HEK293 (cell line): ENCODE data around the gene CCDC117.

Source experiments
- CTCF ChIA-PET: fragments of 350-600 bp; formaldehyde crosslinking; extraction: SDS; loops from one replicate; lab custom pipeline; 2021; ENCODE audit warnings: antibody characterized with exemption; lab: Yijun Ruan, JAX
- POLR2A ChIA-PET: fragments of 300-600 bp; formaldehyde crosslinking; extraction: SDS; loops from one replicate; lab custom pipeline; 2020; ENCODE audit warnings: antibody characterized with exemption, inconsistent platforms; lab: Yijun Ruan, JAX
- H3K27ac ChIP-seq: fragments of 200-500 bp; sonication (Bioruptor generic); 2 replicates; pipeline ENCODE4 v1.5.1; 2014; ENCODE audit warnings: low read depth, low read length, control low read depth, inconsistent platforms; ENCODE audit errors: extremely low read depth
- H3K36me3 ChIP-seq, 2 experiments: fragments of 200-500 bp in 1 of 2; sonication (Bioruptor generic) in 1 of 2; 1 replicate in 1 of 2; 2 replicates in 1 of 2; pipeline ENCODE4 v1.5.1; 2014 to 2017; ENCODE audit warnings: inconsistent platforms in 2 of 2, low read length in 2 of 2; ENCODE audit not compliant: control insufficient read depth in 2 of 2, insufficient read depth in 1 of 2
- H3K4me1 ChIP-seq: fragments of 200-500 bp; sonication (Bioruptor generic); 2 replicates; pipeline ENCODE4 v1.5.1; 2014; ENCODE audit warnings: mild to moderate bottlenecking, low read length, inconsistent platforms; ENCODE audit not compliant: control insufficient read depth, insufficient read depth
- H3K4me3 ChIP-seq: 2 replicates; pipeline ENCODE4 v1.5.1; 2011; ENCODE audit warnings: low read depth, mild to moderate bottlenecking, control low read depth, low read length, moderate library complexity
- H3K9me3 ChIP-seq: fragments of 200-500 bp; sonication (Bioruptor generic); 2 replicates; pipeline ENCODE4 v1.5.1; 2014; ENCODE audit warnings: low read depth, low read length, inconsistent platforms; ENCODE audit not compliant: control insufficient read depth, insufficient read depth
- SP7 ChIP-seq: fragments of 450-650 bp; formaldehyde crosslinking; IDR thresholded peaks from 2 replicates; pipeline ENCODE4 v1.5.1; 2016; ENCODE audit warnings: missing biosample characterization, missing genetic modification characterization
- TSHZ1 ChIP-seq: fragments of 450-650 bp; formaldehyde crosslinking; IDR thresholded peaks from 2 replicates; pipeline ENCODE4 v1.5.1; 2016; ENCODE audit warnings: missing biosample characterization, missing genetic modification characterization, borderline replicate concordance
- ZFP3 ChIP-seq: fragments of 450-650 bp; formaldehyde crosslinking; IDR thresholded peaks from 2 replicates; pipeline ENCODE4 v1.5.1; 2016; ENCODE audit warnings: low read depth, missing biosample characterization, missing genetic modification characterization
- ZFP69B ChIP-seq: fragments of 450-650 bp; formaldehyde crosslinking; IDR thresholded peaks from 2 replicates; pipeline ENCODE4 v1.5.1; 2016; ENCODE audit warnings: missing biosample characterization, missing genetic modification characterization
- ZNF157 ChIP-seq: fragments of 450-650 bp; formaldehyde crosslinking; IDR thresholded peaks from 2 replicates; pipeline ENCODE4 v1.5.1; 2016; ENCODE audit warnings: missing biosample characterization, missing genetic modification characterization
- ZNF311 ChIP-seq: fragments of 450-650 bp; formaldehyde crosslinking; IDR thresholded peaks from 2 replicates; pipeline ENCODE4 v1.5.1; 2017; ENCODE audit warnings: missing biosample characterization, missing genetic modification characterization, borderline replicate concordance
- ZNF366 ChIP-seq: fragments of 450-650 bp; formaldehyde crosslinking; conservative IDR thresholded peaks from 2 replicates; pipeline ENCODE4 v1.5.1; 2016; ENCODE audit warnings: missing biosample characterization, missing genetic modification characterization
- ZNF501 ChIP-seq: fragments of 450-650 bp; formaldehyde crosslinking; IDR thresholded peaks from 2 replicates; pipeline ENCODE4 v1.5.1; 2016; ENCODE audit warnings: missing biosample characterization, missing genetic modification characterization
- ZNF600 ChIP-seq: fragments of 450-650 bp; formaldehyde crosslinking; IDR thresholded peaks from 2 replicates; pipeline ENCODE4 v1.5.1; 2016; ENCODE audit warnings: missing biosample characterization, missing genetic modification characterization
- TF ChIP-seq, protein P1 (sequence below): fragments of 450-650 bp; formaldehyde crosslinking; IDR thresholded peaks from 2 replicates; pipeline ENCODE4 v1.5.1; 2016; ENCODE audit warnings: missing biosample characterization, missing genetic modification characterization
- TF ChIP-seq, protein P2 (sequence below): fragments of 450-650 bp; formaldehyde crosslinking; conservative IDR thresholded peaks from 2 replicates; pipeline ENCODE4 v1.5.1; 2016; ENCODE audit warnings: low read depth, missing biosample characterization, missing genetic modification characterization
- TF ChIP-seq, protein P3 (sequence below): fragments of 450-650 bp; formaldehyde crosslinking; IDR thresholded peaks from 2 replicates; pipeline ENCODE4 v1.5.1; 2016; ENCODE audit warnings: missing biosample characterization, missing genetic modification characterization

Gene CCDC117

DNA sequence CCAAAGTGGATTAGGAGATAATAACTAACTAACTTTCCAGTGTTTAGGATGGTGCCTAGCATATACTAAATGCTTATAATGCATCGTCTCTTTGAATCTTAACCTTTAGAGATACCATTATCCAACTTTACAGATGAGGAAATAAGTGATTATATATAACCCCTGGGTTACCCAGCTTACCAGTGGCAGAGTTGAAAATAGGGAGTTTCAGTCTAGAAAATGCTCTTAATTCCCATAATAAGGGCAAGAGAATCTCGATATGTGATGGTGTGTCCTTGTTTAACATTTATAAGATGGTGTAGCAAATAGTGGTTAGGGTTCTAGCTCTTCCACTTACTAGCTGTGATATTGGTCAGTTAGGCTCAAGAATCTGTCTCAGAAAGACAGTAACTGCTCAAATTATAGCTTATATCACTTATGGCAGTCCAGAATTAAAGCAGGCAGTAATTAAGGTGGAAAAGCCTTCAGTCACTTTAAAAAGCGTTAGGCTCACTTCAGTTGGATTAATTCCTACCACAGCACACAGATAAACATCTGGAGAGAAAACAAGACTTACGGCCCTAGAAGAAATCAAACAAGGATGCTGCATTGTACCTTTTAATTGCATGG, 21.6 kb downstream of the CCDC117 start:
- no peak overlapping the region for H3K4me3 ChIP-seq
- no peak overlapping the region for H3K27ac ChIP-seq
- POLR2A ChIA-PET: interaction anchor here (1.3 to 2.0 kb wide), 2 partner anchors 9 to 13 kb away, joined by 3 to 7 read pairs; no protein-coding TSS in a partner anchor
- no peaks in the 10 kb centered on the region for H3K4me1 ChIP-seq
- TF ChIP-seq SP7 (tag by site-specific recombination) (peak; percentile 95), ZFP69B (peak; percentile 74), TSHZ1 (no peak)
- TF ChIP-seq, protein P1, sequence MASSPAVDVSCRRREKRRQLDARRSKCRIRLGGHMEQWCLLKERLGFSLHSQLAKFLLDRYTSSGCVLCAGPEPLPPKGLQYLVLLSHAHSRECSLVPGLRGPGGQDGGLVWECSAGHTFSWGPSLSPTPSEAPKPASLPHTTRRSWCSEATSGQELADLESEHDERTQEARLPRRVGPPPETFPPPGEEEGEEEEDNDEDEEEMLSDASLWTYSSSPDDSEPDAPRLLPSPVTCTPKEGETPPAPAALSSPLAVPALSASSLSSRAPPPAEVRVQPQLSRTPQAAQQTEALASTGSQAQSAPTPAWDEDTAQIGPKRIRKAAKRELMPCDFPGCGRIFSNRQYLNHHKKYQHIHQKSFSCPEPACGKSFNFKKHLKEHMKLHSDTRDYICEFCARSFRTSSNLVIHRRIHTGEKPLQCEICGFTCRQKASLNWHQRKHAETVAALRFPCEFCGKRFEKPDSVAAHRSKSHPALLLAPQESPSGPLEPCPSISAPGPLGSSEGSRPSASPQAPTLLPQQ (tag by site-specific recombination): peak; percentile 31; the same call in 1 of the 2 replicates
- TF ChIP-seq, protein P2, sequence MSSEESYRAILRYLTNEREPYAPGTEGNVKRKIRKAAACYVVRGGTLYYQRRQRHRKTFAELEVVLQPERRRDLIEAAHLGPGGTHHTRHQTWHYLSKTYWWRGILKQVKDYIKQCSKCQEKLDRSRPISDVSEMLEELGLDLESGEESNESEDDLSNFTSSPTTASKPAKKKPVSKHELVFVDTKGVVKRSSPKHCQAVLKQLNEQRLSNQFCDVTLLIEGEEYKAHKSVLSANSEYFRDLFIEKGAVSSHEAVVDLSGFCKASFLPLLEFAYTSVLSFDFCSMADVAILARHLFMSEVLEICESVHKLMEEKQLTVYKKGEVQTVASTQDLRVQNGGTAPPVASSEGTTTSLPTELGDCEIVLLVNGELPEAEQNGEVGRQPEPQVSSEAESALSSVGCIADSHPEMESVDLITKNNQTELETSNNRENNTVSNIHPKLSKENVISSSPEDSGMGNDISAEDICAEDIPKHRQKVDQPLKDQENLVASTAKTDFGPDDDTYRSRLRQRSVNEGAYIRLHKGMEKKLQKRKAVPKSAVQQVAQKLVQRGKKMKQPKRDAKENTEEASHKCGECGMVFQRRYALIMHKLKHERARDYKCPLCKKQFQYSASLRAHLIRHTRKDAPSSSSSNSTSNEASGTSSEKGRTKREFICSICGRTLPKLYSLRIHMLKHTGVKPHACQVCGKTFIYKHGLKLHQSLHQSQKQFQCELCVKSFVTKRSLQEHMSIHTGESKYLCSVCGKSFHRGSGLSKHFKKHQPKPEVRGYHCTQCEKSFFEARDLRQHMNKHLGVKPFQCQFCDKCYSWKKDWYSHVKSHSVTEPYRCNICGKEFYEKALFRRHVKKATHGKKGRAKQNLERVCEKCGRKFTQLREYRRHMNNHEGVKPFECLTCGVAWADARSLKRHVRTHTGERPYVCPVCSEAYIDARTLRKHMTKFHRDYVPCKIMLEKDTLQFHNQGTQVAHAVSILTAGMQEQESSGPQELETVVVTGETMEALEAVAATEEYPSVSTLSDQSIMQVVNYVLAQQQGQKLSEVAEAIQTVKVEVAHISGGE (tag by site-specific recombination): no peak
- CTCF ChIA-PET: interaction anchor here (1.2 kb wide), 1 partner anchor 193 kb away, joined by 4 read pairs; no protein-coding TSS in a partner anchor
- no peaks in the 10 kb centered on the region for H3K9me3 ChIP-seq
- peaks cover 58 to 69% of the 10 kb centered on the region in 2 experiments for H3K36me3 ChIP-seq

- no peak for TF ChIP-seq SP7 (tag by site-specific recombination)
- TF ChIP-seq ZNF501 (tag by site-specific recombination): no peak
- TF ChIP-seq, protein P3, sequence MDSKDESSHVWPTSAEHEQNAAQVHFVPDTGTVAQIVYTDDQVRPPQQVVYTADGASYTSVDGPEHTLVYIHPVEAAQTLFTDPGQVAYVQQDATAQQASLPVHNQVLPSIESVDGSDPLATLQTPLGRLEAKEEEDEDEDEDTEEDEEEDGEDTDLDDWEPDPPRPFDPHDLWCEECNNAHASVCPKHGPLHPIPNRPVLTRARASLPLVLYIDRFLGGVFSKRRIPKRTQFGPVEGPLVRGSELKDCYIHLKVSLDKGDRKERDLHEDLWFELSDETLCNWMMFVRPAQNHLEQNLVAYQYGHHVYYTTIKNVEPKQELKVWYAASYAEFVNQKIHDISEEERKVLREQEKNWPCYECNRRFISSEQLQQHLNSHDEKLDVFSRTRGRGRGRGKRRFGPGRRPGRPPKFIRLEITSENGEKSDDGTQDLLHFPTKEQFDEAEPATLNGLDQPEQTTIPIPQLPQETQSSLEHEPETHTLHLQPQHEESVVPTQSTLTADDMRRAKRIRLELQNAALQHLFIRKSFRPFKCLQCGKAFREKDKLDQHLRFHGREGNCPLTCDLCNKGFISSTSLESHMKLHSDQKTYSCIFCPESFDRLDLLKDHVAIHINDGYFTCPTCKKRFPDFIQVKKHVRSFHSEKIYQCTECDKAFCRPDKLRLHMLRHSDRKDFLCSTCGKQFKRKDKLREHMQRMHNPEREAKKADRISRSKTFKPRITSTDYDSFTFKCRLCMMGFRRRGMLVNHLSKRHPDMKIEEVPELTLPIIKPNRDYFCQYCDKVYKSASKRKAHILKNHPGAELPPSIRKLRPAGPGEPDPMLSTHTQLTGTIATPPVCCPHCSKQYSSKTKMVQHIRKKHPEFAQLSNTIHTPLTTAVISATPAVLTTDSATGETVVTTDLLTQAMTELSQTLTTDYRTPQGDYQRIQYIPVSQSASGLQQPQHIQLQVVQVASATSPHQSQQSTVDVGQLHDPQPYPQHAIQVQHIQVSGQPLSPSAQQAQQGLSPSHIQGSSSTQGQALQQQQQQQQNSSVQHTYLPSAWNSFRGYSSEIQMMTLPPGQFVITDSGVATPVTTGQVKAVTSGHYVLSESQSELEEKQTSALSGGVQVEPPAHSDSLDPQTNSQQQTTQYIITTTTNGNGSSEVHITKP (tag by site-specific recombination): peak; percentile 71
- peak; percentile 34; the same call in 1 of the 2 replicates for TF ChIP-seq ZNF600 (tag by site-specific recombination)
- no peak for TF ChIP-seq ZNF157
- no peak for TF ChIP-seq ZNF311 (tag by site-specific recombination)
- no peak for TF ChIP-seq ZNF366 (tag by site-specific recombination)
- TF ChIP-seq ZFP3 (tag by site-specific recombination): no peak
- TF ChIP-seq, all 188 proteins: peak for 2
- H3K4me3 ChIP-seq: no peak overlapping the region
- no peaks in the 10 kb centered on the region for H3K4me1 ChIP-seq
- H3K36me3 ChIP-seq: peaks cover 49 to 63% of the 10 kb centered on the region in 2 experiments
- H3K27ac ChIP-seq: peak overlapping the region; percentile 9; the same call in 1 of the 2 replicates
- H3K9me3 ChIP-seq: no peaks in the 10 kb centered on the region
- ChIA-PET CTCF (interaction anchor here (1.2 to 1.5 kb wide), 2 partner anchors 33 to 194 kb away, joined by 3 to 4 read pairs; no protein-coding TSS in a partner anchor), POLR2A (interaction anchor here (0.6 to 2.0 kb wide), 4 partner anchors 10 to 36 kb away, joined by 3 to 7 read pairs (median 5); no protein-coding TSS in a partner anchor)
Observed at GRCh38 chr22:28795071-28795693, 22.7 kb downstream of the CCDC117 start.
